Body of pancreas (tissue), 4 donors: ENCODE data around the gene CMBL.

Experiments used
- CTCF ChIP-seq, 7 experiments: fragments of 450-650 bp in 4 of 7; fragments of 200-600 bp in 3 of 7; sonication (generic) in 3 of 7; IDR thresholded peaks; one replicate each; pipeline ENCODE4 v1.5.1; 2016 to 2019; ENCODE audit warnings: antibody characterized with exemption in 7 of 7
- POLR2A ChIP-seq, 3 donors: fragments of 450-650 bp; IDR thresholded peaks; one replicate each; pipeline ENCODE4 v1.6.1; 2016; ENCODE audit warnings: antibody characterized with exemption in 3 of 3, mild to moderate bottlenecking in 2 of 3

GRCh38 chr5:10248378-10249260 lies 59.1 kb downstream of the CMBL start:
- TF ChIP-seq CTCF (IDR thresholded peaks at IDR 0.05) (no peak), POLR2A (IDR thresholded peaks at IDR 0.05) (no peak)
